ENCODE results near the gene YRDC. TPM values are rescaled to one million over a fixed set of nuclear protein-coding genes. Genes with fewer than 3 reads are reported as not detected.

The YRDC gene
- total and polyA plus RNA-seq, 2 of the 13 experiments (the other 11 are each of a cell fraction or from before 2014, with no cell fraction given), result 27.5 to 29.2 TPM

DNA sequence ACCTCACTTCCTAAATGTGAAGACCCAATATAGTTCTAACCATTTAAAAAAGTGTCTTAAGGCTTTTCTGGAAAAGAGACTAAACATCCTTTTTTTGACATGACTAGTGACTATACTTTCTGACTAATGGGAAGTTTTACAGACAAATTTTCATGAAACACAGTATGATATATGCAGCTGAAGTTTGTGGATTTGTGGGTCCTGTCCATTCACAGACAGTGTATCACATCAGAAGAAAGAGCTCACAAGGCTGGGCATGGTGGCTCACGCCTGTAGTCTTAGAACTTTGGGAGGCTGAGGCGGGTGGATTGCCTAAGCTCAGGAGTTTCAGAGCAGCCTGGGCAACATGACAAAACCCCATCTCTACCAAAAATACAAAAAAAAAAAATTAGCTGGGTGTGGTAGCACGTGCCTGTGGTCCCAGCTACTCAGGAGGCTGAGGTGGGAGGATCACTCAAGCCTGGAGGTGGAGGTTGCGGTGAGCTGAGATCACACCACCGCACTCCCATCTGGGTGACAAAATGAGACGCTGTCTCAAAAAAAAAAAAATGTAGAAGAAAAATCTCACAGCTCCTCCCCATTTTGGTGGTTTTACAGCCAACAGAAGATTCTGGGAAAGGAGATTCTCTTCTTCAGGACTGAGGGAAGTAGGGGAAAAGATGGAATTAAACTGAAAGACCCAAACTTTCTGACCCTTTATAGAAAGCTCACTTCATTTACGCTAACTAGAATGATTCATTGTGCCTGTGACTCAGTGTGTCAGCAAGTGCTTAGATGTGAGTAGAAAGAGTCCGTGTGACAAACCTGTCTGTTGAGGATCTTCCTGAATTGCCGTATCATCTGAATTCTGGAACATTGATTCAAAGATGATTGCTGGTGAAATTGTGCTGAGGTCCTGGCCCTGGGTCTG lies 15.2 kb upstream of the YRDC start:
- 97% methylated on average over 9 of the region's 9 CpGs for WGBS (ENCODE audit: low lambda C conversion rate)

More for the DNA sequence above, 15.2 kb upstream of the YRDC start:
- ChIA-PET CTCF (ENCODE audit: low intra/inter-chr PET ratio, low total read pairs) (no interaction called here), POLR2A (no interaction called here)
- no TSS peak for BruUV-seq (replicated peaks)
- H3K27me3 ChIP-seq (ENCODE audit: control insufficient read depth in 1 of 2, insufficient read depth in 2 of 2, low read length in 2 of 2), result no peaks in the 10 kb centered on the region
- FAIRE-seq (no peak), ATAC-seq (no peak), DNase-seq (ENCODE audit: low spot score) (no peak)
- H3K4me2 ChIP-seq (ENCODE audit: low read depth, low read length), result no peak overlapping the region
- H3K4me3 ChIP-seq (replicated peaks in 1 of 3; ENCODE audit: insufficient read depth in 1 of 3, low read depth in 2 of 3, low read length in 3 of 3), result no peak overlapping the region
- no peak overlapping the region for H2AFZ ChIP-seq (ENCODE audit: low read length)
- no peaks in the 10 kb centered on the region for H3K9me3 ChIP-seq (ENCODE audit: low read length)
- no peaks in the 10 kb centered on the region for H3K4me1 ChIP-seq (ENCODE audit: insufficient read depth, low read length)
- no peaks in the 10 kb centered on the region for H3K79me2 ChIP-seq (ENCODE audit: insufficient read depth, low read length)
- no peaks in the 10 kb centered on the region for H4K20me1 ChIP-seq (ENCODE audit: insufficient read depth, low read length)
- no peak overlapping the region for H3K9ac ChIP-seq (ENCODE audit: insufficient read depth, low read depth, low read length)
- H3K36me3 ChIP-seq (replicated peaks in 1 of 2; ENCODE audit: control insufficient read depth in 1 of 2, insufficient read depth in 2 of 2, low read length in 2 of 2), result peaks cover 10 to 41% of the 10 kb centered on the region in 2 experiments; a peak in 4 of 5 replicates
- in situ Hi-C loops (cut with HindIII; ENCODE audit: extremely low pct_ligation_motif_present, low pct_unique_long_range_greater_than_20kb), result no loop called here
- no peak overlapping the region for H3K27ac ChIP-seq (ENCODE audit: extremely low read length, insufficient read depth, low read length)
- intact Hi-C loops (cut with micrococcal nuclease; ENCODE audit: unreplicated experiment), result no loop called here
- TF ChIP-seq SMYD3 (CRISPR knock-in tag; IDR thresholded peaks at IDR 0.05) (no peak), SOX6 (IDR thresholded peaks at IDR 0.05) (no peak), SOX6 (CRISPR knock-in tag; IDR thresholded peaks at IDR 0.05) (no peak), TCF12 (IDR thresholded peaks at IDR 0.05) (no peak), TCF12 (CRISPR knock-in tag; IDR thresholded peaks at IDR 0.05) (no peak), FOXA1 (IDR thresholded peaks at IDR 0.05) (no peak), FOXA1 (CRISPR knock-in tag; IDR thresholded peaks at IDR 0.05) (no peak), GATAD1 (CRISPR knock-in tag; IDR thresholded peaks at IDR 0.05) (no peak), NFE2L1 (CRISPR knock-in tag; IDR thresholded peaks at IDR 0.05; ENCODE audit: borderline replicate concordance) (no peak), ZNF589 (CRISPR knock-in tag; conservative IDR thresholded peaks at IDR 0.05) (no peak), ZSCAN12 (CRISPR knock-in tag; IDR thresholded peaks at IDR 0.05) (no peak), ZNF484 (CRISPR knock-in tag; IDR thresholded peaks at IDR 0.05; ENCODE audit: borderline replicate concordance, low read depth) (no peak), YY1 (IDR thresholded peaks at IDR 0.05; ENCODE audit: insufficient read depth, insufficient replicate concordance, low read depth, low read length) (no peak), TBX3 (IDR thresholded peaks at IDR 0.05; ENCODE audit: borderline replicate concordance) (no peak)
- TF ChIP-seq, protein P1, sequence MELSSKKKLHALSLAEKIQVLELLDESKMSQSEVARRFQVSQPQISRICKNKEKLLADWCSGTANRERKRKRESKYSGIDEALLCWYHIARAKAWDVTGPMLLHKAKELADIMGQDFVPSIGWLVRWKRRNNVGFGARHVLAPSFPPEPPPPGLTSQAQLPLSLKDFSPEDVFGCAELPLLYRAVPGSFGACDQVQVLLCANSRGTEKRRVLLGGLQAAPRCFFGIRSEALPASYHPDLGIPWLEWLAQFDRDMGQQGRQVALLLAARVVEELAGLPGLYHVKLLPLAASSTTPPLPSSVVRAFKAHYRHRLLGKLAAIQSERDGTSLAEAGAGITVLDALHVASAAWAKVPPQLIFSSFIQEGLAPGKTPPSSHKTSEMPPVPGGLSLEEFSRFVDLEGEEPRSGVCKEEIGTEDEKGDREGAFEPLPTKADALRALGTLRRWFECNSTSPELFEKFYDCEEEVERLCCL (CRISPR knock-in tag; IDR thresholded peaks at IDR 0.05; ENCODE audit: borderline replicate concordance), result no peak
- TF ChIP-seq, protein P2, sequence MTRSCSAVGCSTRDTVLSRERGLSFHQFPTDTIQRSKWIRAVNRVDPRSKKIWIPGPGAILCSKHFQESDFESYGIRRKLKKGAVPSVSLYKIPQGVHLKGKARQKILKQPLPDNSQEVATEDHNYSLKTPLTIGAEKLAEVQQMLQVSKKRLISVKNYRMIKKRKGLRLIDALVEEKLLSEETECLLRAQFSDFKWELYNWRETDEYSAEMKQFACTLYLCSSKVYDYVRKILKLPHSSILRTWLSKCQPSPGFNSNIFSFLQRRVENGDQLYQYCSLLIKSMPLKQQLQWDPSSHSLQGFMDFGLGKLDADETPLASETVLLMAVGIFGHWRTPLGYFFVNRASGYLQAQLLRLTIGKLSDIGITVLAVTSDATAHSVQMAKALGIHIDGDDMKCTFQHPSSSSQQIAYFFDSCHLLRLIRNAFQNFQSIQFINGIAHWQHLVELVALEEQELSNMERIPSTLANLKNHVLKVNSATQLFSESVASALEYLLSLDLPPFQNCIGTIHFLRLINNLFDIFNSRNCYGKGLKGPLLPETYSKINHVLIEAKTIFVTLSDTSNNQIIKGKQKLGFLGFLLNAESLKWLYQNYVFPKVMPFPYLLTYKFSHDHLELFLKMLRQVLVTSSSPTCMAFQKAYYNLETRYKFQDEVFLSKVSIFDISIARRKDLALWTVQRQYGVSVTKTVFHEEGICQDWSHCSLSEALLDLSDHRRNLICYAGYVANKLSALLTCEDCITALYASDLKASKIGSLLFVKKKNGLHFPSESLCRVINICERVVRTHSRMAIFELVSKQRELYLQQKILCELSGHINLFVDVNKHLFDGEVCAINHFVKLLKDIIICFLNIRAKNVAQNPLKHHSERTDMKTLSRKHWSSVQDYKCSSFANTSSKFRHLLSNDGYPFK (CRISPR knock-in tag; IDR thresholded peaks at IDR 0.05; ENCODE audit: borderline replicate concordance), result no peak

All from HepG2 (cell line).